Neural cell (in vitro differentiated cells): ENCODE data around the gene LORICRIN.

Experiments used
- CTCF ChIP-seq: fragments of 450-650 bp; IDR thresholded peaks from 2 replicates; pipeline ENCODE4 v1.5.1; 2014; ENCODE audit warnings: antibody characterized with exemption, mild to moderate bottlenecking, moderate library complexity; ENCODE audit not compliant: poor library complexity, severe bottlenecking
- EZH2 ChIP-seq: fragments of 200-600, 300-800 bp; shearing (Covaris generic), sonication (generic); IDR thresholded peaks from 2 replicates; pipeline ENCODE4 v1.6.1; 2014; ENCODE audit warnings: antibody characterized with exemption, low read length, borderline replicate concordance, mild to moderate bottlenecking; ENCODE audit not compliant: insufficient read depth, poor library complexity, severe bottlenecking
- POLR2AphosphoS5 ChIP-seq: IDR thresholded peaks from 2 replicates; pipeline ENCODE4 v1.6.1; 2012
- RAD21 ChIP-seq: fragments of 450-650 bp; conservative IDR thresholded peaks from 2 replicates; pipeline ENCODE4 v1.6.1; 2014; ENCODE audit warnings: antibody characterized with exemption, mild to moderate bottlenecking, moderate library complexity
- REST ChIP-seq: IDR thresholded peaks from 2 replicates; pipeline ENCODE4 v1.6.1; 2012; ENCODE audit warnings: borderline replicate concordance
- TAF1 ChIP-seq: IDR thresholded peaks from 2 replicates; pipeline ENCODE4 v1.6.1; 2012; ENCODE audit warnings: low read depth

DNA sequence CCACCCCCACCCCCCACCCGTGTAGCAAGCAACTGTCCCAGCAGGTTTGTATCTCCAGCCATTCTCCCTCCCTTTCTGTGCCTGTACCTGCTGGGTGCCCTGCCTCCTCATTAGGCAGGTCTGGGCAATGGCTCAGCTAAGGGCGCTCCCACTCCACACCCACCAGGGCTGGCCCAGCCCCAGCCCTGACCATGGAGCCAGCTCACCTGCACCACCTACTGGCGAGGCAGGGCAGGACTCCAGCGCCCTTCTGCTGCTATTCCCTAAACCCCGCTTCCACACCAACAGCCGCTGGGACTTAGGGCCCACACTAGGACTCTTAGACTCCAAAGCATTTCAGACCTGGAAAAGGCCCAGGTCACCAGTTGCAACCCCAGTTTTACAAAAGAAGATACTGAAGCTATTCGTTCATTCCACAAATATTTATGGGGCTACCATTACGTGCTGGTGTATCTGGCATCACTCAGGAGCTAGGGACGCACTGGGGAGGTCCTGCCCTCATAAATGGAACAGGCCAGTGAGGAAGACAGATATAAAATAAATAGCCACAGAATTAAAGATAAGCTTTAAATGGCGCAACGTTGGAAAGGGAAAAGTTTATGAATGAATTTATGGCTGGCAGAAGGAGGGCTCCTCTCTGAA, 29.3 kb downstream of the LORICRIN start:
- TF ChIP-seq CTCF (no peak), POLR2AphosphoS5 (no peak), TAF1 (no peak), EZH2 (no peak), RAD21 (no peak), REST (no peak)
